Psoas muscle (tissue), 8 donors: ENCODE results near the gene TOPBP1. TPM values are rescaled to one million over a fixed set of nuclear protein-coding genes. Genes with fewer than 3 reads are reported as not detected.
A peak's percentile ranks its signal among the peaks of the same experiment; 100 is the strongest.

Experiments used
- ATAC-seq, 4 donors: fragments of 200-7000 bp; cut with Tn5 transposase; one replicate each; pipeline ENCODE4 v1.9.1; 2020; ENCODE audit warnings: moderate library complexity in 3 of 4, mild to moderate bottlenecking in 2 of 4
- DNase-seq, 2 donors: peaks; one replicate each; pipeline ENCODE4 v3.0.0-alpha.2; 2020
- H3K27ac ChIP-seq: fragments of 200-600 bp; one replicate; pipeline ENCODE4 v1.8.0; 2022
- H3K27me3 ChIP-seq, 3 donors: fragments of 200-600 bp in 1 of 3; one replicate each; pipeline versions ENCODE4 v1.6.1 to v1.8.0; 2013 to 2022; ENCODE audit warnings: low read length in 2 of 3, mild to moderate bottlenecking in 2 of 3, moderate library complexity in 1 of 3; ENCODE audit not compliant: insufficient read depth in 3 of 3
- H3K36me3 ChIP-seq, 2 donors: fragments of 200-600 bp in 1 of 2; one replicate each; pipeline versions ENCODE4 v1.6.1 to v1.8.0; 2013 to 2022; ENCODE audit warnings: low read depth in 1 of 2, mild to moderate bottlenecking in 1 of 2, moderate library complexity in 1 of 2; ENCODE audit not compliant: insufficient read depth in 1 of 2
- H3K4me1 ChIP-seq: fragments of 200-600 bp; one replicate; pipeline ENCODE4 v1.8.0; 2022
- H3K4me3 ChIP-seq: fragments of 200-600 bp; one replicate; pipeline ENCODE4 v1.8.0; 2022; ENCODE audit warnings: mild to moderate bottlenecking
- H3K9me3 ChIP-seq: fragments of 200-600 bp; one replicate; pipeline ENCODE4 v1.8.0; 2022
- CTCF ChIP-seq: fragments of 200-600 bp; IDR thresholded peaks from one replicate; pipeline ENCODE4 v1.8.0; 2022; ENCODE audit warnings: antibody characterized with exemption
- WGBS, 3 donors: extraction: QIAGEN DNeasy Blood & Tissue Kit; methylation state at CpG; one replicate each; pipeline versions ENCODE4 v1.1.6 to v1.1.7; 2013; 5-methylcytosine and 5-hydroxymethylcytosine counted together
- intact Hi-C, 2 donors: fragments of 100-400 bp; cut with DNase I; formaldehyde crosslinking; loops; one replicate each; pipeline versions ENCODE4 v1.11.0 to v1.14.2; 2022
- polyA plus RNA-seq, 3 donors: library from polyadenylated mRNA; stranded (reverse); fragments of 200-250 nt; gene quantifications; one replicate each; pipeline ENCODE4 v1.2.3, GENCODE V29; 2013
- total RNA-seq, 4 donors: library from RNA; stranded (reverse); fragmentation: NEBNext Ultra II Directional in 2 of 4; extraction: Animal tissue kit (Norgen Biotek cat#: 25700) in 2 of 4; gene quantifications; one replicate each; pipeline versions ENCODE4 v1.2.1 to v1.2.4, GENCODE V29; 2021 to 2023
- donor health status: healthy with polysubstance abuse.
- donor health status: DM: no; HTN: no; CAD: no; lungs with moderate emphysema.
- donor health status: Bipolar disorder and iron deficiency.
- donor health status: healthy.
- donor health status: DM: yes; HTN: yes; CAD: no.
- donor health status: DM: no; HTN: no; CAD: no.
- donor health status: DM: no; HTN: no; CAD: no.
- donor health status: DM: yes; HTN: yes; CAD: no.

Gene TOPBP1
- total and polyA plus RNA-seq, 7 donors, result 5.7 to 10.5 (median 7.4) TPM

GRCh38 chr3:133675631-133676335, 14.0 kb upstream of the TOPBP1 start:
- Histone ChIP-seq H3K4me1 (no peaks in the 10 kb centered on the region), H3K36me3 (no peaks in the 10 kb centered on the region), H3K4me3 (no peak overlapping the region), H3K27me3 (peaks cover 0 to 52% (median 11%) of the 10 kb centered on the region in 3 donors), H3K27ac (no peak overlapping the region), H3K9me3 (no peaks in the 10 kb centered on the region)
- intact Hi-C loops, result no loop called here
- no peak for TF ChIP-seq CTCF
- DNase-seq (no peak), ATAC-seq (no peak)
- 39 to 45% (median 44%) methylated on average over 6 of the region's 6 CpGs for WGBS, 3 donors

DNA sequence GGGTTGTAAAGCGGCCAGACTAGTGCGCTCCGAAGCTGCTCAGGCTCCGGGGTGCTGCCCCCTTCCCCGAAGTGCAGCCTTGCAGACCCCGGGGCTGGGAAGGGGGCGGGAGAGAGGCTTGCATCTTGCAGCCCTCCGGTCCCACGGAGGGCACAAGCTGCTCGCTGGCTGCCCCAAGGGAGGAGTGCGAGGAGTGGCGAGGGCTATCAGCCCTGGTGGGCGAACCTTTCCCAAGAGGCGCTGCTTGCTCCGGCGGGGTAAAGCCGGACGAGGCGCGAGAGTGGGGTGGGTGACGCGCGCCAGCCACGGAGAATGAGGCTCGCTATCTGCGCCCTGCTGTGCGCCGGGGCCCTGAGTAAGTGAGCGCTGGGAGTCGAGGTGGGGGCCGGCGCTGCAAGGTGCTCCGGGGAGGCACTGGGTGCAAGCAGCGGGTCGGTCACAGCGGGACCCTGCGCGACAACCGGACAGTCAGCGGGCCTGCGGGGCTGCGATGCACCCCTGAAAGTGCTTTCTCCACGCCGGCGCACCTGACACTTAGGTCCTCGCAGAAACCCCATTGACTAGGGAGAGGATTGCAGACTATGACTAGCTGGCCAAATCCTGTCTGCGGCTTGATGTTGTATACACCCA, 12.7 kb upstream of the TOPBP1 start:
- no peak for DNase-seq
- peak in 2 of 4 donors; percentile 19 to 27 for ATAC-seq
- Histone ChIP-seq H3K27ac (no peak overlapping the region), H3K36me3 (no peaks in the 10 kb centered on the region), H3K9me3 (no peaks in the 10 kb centered on the region), H3K4me3 (peak overlapping the region; percentile 24), H3K4me1 (no peaks in the 10 kb centered on the region), H3K27me3 (peaks cover 0 to 52% (median 11%) of the 10 kb centered on the region in 3 donors)
- 4 to 5% (median 5%) methylated on average over 43 to 47 of the region's 47 CpGs for WGBS, 3 donors
- TF ChIP-seq CTCF, result no peak
- intact Hi-C loops, result no loop called here

GRCh38 chr3:133673746-133674145, 12.0 kb upstream of the TOPBP1 start:
- intact Hi-C loops, result no loop called here
- 56 to 63% (median 60%) methylated on average over 12 of the region's 12 CpGs for WGBS, 3 donors
- no peak for ATAC-seq
- H3K4me3 ChIP-seq, result no peak overlapping the region
- H3K27me3 ChIP-seq, result peaks cover 0 to 49% (median 11%) of the 10 kb centered on the region in 3 donors
- no peaks in the 10 kb centered on the region for H3K36me3 ChIP-seq
- H3K9me3 ChIP-seq, result no peaks in the 10 kb centered on the region
- H3K27ac ChIP-seq, result no peak overlapping the region
- no peak for DNase-seq
- no peaks in the 10 kb centered on the region for H3K4me1 ChIP-seq
- no peak for TF ChIP-seq CTCF

DNA sequence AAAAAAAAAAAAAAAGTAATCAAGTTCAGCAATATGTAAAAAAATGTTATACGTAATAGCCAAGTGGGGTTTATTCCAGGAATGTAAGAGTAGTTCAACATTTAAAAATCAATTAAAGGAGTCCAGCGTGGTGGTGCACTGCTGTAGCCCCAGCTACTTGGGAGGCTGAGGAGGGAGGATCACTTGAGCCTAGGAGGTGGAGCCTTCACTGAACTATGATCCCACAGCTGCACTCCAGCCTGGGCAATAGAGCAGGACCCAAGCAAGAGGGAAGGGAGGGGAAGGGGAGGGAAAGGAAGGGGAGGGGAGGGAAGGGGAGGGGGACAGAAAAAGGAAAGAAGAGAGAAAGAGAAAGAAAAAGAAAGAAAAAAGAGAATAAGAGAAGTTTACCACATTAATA, 10.7 kb upstream of the TOPBP1 start:
- DNase-seq (no peak), ATAC-seq (no peak)
- Histone ChIP-seq H3K4me1 (no peaks in the 10 kb centered on the region), H3K9me3 (no peaks in the 10 kb centered on the region), H3K27ac (no peak overlapping the region), H3K4me3 (no peak overlapping the region), H3K27me3 (peaks cover 0 to 46% (median 11%) of the 10 kb centered on the region in 3 donors), H3K36me3 (no peaks in the 10 kb centered on the region)
- TF ChIP-seq CTCF, result no peak
- WGBS, 3 donors, result 88 to 92% (median 91%) methylated on average over 2 of the region's 2 CpGs
- intact Hi-C loops, result no loop called here
